Midbrain (tissue), 1 donor: ENCODE results near the gene SIRT7.

ENCODE experiments used
- DNase-seq: peaks from one replicate; lab custom pipeline; 2025; lab: John Stamatoyannopoulos, UW

SIRT7 gene, protein sequence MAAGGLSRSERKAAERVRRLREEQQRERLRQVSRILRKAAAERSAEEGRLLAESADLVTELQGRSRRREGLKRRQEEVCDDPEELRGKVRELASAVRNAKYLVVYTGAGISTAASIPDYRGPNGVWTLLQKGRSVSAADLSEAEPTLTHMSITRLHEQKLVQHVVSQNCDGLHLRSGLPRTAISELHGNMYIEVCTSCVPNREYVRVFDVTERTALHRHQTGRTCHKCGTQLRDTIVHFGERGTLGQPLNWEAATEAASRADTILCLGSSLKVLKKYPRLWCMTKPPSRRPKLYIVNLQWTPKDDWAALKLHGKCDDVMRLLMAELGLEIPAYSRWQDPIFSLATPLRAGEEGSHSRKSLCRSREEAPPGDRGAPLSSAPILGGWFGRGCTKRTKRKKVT

DNA sequence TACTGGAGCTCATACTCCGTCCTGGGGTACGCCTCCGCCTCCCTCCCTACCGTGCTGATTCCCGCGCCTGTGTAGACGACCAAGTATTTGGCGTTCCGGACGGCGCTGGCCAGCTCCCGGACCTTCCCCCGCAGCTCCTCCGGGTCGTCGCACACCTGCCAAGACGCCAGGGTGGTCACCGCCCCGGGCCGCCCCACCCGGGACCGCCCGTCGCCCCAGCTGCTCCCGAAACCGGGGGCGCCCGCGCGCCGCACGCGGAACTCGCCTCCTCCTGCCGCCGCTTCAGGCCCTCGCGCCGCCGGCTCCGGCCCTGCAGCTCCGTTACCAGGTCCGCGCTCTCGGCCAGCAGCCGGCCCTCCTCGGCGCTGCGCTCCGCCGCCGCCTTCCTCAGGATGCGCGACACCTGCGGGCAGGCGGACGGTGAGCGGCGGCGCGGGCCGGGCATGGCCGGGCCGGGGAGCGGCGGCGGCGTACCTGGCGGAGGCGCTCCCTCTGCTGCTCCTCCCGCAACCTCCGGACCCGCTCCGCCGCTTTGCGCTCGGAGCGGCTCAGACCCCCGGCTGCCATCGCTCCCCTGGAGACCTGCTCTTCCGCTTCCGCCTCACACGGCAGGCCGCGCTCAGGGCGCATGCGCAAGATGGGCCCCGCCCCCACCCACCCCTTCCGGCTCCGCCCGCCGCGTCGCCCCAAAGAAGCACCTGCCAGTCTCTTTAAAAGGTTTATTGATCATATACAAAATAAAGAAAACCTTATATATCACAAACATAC lies at the start of gene SIRT7:
SIRT7 (minus strand) TSS at position 612 of the 768 bp plus-strand sequence; CDS start at position 567, 45 bp downstream.
- DNase-seq: peak; percentile 89

DNA sequence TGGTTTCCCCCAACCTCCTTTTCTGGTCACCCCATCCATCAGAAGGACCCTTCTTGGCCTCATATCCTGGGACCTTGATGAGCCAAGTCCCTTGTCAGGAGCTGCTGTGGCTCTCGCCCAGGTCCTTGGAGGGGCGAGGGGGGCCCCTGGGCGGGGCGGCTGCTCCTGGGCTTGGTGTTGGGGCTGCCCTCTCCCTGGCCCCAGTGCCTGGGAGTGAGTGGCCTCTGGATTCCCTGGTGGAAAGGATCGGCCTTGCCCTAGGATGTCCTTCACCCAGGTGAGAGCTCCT lies 49.2 kb upstream of the SIRT7 start:
- no peak for DNase-seq

DNA sequence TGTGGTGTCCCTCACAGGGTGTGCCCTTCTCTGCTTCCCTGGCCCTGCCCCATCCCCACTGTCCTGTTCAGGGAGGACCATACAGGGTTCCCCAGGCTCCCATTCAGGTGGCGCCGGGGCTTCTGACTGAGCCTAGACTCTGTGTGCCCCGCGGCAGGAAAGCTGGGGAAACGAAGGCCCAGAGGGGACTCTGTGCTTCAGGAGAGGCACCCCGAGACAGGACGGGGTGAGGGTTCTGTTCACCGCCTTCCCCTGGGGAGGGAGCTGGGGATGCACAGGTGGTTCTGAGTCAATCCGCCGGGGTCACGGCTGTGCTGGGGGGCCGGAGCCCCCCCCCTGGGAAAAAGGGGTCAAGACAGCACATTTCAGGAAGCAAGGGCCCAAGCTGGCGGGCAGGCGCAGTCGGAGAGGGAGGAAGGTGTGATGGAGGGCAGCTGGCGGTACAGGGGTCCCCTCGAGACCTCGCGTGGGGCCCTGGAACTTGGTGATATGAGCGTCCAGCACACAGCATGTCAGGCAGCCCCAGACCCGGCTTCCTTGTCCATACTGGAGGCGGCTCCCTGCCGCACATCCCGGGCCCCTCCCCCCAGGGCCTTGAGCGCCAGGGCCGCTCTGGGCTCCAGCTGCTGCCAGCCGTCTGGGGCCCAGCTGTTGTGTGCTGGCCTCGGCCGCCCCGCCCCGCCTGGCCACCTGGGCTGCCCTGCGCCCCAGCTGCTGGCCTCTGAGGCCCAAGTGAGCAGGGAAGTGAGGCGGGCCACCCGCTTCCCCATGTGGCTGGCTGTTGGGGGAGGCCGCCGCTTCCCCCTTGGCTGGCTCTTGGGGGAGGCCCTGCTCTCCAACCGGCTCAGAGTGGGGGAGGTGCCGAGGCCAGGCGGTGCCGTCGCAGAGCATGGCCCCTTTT lies 48.6 kb upstream of the SIRT7 start:
- no peak for DNase-seq

DNA sequence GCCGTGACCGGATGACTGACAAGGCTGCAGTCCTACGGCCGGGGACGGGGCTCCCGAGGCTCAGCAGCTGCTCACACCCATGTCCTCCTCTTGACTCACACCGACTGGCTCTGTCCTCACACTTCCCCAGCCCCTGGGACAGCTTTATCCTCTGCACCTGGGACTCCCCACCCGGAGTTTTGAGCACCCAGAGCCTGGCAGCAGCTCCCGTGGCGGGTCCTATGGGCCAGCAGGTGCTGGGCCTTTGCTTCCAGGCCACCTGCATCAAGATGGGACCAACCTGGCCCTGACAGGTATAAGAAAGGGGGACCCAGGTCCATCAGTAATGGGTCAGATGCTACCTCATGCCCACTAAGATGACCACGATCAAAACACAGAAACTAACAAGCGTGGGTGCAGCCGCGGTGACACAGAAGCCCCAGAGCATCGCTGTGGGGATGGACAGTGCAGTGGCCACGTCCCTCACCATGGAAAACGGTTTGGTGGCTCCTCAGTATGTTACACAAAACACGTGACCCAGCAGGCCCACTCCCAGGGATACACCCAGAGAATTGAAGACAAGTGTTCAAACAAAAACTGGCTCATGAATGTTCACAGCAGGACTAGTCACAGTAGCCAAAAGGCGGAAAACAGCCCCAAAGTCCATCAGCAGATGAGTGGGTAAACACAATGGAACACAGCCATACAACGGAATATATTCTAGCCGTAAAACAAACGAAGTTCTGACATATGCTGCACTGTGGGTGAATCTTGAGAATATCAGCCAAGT lies 46.3 kb upstream of the SIRT7 start:
- DNase-seq: no peak

DNA sequence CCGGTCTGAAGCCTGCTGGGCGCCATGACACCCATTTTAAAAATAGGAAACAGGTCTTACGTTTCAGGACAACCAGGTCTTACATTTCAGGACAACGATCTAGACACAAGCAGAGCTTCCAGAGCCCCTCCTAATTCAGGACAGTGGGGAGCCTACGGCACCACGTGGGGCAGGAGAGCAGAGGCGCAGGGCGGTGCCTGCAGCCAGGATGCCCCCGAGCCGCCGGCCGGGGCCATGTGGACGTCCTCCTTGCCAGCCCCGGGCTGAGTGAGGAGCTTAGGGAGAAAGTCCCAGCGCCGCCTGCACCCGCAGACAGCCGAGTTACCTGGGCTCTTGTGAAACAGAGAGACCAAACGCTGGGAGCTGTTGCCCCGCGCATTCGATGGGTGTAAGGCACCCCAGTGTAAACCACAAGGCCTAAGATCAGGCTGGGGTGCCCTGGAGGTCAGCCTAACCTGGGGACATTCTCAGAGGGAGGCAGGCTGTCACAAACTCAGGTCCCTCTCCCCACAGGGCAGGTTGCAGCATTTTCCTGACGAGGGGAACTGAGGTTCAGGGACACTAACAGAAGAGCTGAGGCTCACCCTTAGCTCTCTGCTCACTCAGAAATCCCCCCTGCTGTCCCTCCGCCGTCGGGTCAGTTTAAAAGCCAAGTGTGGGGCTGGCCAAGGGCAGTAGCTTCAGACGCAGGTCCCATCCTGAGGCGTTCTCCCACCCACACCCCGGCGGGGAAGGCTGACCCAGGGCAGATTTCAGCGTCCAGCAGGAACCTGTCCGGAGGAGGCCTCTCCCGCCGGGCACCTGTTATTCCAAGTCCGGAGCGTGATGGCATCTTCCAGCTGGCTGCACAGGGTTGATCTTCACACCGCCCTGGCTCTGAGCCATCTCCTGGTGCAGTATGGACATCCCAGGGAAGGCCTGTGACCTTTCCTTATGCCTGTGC lies 44.8 kb upstream of the SIRT7 start:
- DNase-seq: no peak

DNA sequence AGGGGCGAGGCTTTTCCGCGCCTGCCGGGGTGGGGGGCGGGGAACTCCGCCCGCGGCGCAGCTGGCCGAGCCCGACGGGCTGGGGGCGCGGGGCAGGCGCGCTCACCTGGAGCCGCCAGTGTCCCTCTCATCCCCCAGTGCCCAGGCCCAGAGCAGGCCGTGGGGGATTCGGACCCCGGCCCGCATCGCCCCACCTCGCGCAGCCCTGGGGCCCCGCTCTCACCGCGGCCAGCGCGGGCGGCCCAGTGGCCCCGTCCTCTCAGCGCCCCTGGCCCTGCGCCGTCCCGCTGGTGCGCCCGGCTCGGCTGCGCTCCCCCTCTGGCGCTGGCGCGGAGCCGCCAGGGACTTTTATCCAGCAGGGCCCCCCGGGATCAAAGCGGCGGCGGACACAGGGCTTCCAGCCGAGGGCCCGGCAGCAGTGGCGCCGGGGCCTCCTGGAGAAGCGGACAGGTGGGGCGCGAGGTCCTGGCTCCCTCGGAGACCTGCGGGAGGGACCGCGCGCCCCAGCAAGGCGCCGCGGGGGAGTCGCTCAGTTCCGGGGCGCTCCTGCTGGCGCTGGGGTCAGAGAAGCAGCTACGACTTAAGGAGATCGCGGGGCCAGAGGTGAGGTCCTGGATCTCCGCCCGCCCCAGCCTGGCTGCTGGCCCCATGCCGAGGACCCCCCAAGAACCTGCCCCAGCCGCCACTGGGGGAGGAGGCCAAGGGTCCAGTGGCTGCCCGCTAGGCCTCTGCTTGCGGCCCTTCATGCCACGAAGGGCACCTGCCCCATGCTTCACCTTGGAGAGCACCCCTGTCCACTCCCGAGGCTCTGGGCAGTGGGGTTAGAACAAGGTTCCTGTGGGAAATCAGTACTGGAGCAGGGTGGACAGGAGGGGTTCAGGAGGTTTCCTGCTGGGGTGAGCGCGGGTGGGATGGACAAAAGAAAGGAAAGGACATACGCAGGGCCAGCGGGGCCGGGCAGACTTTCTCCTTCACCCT lies 43.8 kb upstream of the SIRT7 start:
- DNase-seq: no peak

DNA sequence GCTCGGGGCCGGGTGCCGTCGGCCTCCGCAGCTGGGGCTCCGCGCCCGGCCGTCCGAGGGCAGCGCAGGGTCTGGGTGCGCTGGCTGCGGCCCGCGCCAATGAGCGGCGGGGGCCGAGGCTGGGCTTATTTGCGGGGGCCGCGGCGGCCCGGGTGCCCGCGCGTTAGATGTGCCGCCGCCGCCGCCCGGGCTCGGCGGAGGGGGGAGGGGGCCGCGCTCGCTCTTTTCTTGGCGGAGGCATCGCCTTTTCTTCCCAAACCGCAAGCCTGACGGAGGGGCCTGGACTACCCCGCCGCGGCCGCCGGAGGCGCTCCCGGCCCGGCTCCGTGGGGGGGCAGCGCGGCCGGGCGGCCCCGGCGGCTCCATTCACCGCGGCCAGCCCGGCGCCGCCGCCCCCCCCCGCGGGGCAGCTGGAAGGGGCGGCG lies 43.1 kb upstream of the SIRT7 start, which contains the start of gene NOTUM:
NOTUM (minus strand) TSS at position 101 of the 425 bp plus-strand sequence. CDS start 278 bp downstream, outside the sequence.
- no peak for DNase-seq

DNA sequence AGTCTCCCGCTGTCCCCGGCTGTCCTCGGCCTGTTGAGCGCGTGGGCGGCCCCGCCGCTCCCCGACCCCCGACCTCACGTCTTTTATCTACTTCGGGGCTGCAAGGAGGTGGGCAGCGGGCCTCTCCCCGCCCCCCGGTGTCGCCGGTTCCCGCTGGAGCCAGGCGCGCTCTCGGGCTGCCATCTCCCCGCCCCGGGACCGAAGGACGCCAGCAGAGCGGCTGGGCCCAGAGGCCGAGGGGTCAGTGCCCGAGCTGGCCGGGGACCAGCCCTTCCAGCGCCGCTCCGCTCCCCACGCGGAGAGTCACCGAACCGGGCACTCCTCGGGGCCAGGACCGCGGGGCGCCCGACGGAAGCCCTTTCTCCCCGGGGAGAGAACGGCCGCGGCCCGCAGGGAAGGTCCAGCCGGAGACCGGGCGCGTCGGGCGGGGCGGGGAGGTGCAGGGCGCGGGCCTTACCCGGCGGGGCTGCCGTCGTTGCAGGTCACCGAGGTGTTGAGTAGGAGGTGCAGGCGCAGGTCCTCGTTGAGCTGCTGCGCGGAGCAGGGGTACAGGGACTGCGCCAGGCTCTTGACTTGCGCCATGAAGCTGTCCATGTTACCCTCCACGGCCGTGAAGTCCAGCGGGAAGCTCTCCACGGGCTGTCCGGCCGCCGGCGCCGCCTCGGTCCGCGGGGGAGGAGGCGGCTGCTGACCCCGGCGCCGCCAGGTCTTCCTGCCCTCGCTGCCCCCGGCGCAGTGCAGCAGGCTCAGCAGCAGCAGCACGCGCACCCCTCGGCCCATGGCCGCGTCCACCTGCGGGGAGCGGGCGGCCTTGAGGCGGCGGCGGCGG lies 42.4 kb upstream of the SIRT7 start:
- DNase-seq: no peak

DNA sequence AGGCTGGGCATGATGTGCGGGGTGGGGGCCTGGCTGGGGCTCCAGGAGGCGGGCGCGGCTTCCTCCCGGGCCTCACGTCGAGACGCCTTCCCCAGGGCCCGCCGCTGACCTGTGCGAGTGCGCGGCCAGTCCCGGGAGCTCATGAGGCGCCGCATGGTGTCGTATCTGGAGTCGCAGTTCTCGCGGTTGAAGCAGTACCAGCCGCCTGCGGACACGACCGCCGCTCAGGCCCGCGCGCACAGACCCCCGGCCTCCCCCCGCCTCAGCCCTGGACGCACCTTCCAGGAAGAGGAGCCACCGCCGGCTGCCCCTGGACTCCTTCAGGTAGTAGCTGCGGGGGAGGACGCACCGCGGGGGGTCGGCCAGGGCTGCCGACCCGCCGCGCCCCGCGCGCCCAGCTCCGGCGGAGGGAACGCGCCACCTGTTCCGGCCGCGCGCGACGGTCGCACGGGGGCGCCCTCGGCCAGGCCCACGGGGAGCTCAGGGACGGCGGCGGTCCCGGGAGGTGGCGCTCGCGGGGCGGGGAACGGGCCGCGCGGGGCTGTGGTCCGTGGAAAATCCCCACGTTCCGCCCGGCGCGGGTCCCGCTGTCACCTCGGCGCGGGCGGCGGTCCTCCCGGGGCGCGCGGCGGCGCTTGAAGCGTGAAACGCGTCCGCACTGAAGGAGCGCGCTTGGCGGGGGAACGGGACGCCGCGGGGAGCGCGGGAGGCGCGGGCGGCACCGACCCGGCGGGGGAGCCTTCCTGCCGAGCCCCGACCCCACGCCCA lies 41.6 kb upstream of the SIRT7 start:
- peak; percentile 55 for DNase-seq

DNA sequence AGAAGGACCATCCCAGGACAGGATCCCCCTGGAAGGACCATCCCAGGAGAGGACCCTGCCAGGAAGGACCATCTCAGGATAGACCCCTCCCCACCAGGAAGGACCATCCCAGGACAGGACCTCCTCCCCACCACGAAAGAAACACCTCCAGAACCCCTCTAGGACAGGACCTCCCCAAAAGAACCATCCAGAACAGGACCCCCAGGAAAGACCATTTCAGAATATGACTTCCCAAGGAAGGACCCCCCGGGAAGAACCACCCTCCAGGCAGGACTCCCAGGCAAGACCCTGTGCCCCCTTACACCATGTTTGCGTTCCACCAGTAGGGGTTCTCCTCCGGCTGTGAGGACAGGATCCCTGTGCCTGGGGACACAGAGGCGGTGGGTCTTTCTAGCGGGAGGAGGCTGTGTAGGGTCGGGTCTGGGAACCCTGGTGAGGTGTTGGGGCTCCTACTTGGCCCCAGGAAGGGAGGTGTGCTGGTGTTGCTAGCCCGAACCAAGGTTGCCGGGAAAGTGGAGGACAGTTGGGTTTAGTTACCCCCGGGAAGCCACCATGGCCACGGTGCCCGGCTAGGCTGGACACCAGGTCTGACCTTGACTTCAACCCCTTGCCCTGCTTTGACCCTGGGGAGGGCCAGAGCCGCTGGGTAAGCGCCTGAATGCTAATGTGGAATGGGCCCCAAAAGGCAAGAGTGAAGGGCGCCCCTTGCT lies 40.8 kb upstream of the SIRT7 start:
- no peak for DNase-seq

DNA sequence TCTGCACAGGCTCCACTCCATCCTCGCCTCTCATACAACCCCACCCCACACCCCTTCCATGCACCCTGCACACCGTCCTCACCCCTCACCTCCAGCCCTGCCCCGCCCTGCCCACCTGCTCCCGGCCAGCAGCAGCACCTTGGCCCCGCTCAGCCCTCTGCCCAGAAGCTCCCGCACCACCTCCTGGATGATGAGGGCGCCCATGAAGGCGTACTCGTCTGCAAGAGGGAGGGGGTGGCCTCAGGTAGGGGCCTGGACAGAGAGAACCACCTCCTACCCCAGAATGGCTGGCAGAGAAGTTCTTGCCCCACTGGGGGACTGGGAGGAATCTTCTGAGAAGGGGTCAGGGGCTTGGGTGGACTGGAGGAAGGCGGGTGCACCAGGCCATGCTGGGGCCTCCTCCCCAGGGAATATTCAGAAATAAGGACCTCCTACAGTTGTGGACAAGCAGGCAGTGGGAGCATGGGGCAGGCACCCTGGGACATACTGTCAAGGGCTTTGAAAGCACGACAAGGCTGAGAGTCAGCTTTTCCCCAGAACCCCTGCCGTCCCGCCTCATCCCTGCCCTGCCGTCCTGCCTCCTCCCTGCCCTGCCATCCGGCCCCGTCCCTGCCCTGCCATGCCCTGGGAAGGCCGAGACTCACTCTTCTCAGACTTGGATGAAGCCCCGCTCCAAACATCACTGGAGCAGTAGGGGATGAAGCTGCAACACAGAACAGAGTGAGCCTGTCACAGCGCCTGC lies 39.9 kb upstream of the SIRT7 start:
- no peak for DNase-seq

DNA sequence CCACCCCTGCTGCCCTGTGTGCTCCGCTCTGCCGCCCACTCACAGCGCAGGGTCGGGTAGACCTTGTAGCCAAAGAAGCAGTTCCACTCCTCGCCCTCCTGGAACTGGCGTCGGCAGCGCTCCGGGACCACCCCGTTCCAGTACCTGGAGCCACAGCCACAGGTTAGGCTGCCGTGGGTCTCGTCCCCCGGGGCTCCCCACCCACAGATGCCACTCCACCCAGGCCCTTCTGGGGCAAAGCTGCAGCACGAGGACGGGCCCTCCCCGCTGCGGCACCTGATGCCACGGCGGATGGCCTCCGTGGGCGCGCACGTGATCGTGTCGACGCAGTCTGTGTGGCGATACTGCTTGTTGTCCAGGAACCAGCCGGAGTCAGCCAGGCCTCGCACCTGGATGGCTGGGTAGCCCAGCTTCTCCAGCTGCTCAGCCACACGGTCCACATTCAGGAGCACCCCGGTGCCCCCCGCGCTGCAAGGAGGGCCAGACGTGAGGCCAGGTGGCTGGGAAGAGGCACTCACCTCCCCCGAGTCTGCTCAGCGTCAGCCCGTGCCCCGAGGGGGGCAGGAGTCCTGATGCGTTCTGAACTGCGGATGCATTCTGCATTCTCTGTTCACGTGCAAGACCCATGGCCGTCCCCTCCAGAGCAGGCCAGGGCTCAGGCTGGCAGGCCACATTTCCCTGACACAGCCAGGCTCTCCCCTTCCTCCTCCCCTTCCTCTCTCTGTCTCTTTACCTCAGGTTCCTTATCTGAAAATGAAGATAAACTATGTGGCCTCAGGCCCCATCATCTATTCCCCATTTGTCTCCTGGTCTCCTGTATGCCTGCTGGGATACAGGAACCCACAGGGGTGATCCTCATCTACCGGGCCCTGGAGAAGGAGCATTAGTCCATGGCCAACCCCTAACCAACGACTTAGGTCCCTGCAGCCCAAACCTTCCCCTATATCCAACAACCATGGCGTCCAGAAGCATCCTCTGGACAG lies 38.9 kb upstream of the SIRT7 start:
- no peak for DNase-seq

DNA sequence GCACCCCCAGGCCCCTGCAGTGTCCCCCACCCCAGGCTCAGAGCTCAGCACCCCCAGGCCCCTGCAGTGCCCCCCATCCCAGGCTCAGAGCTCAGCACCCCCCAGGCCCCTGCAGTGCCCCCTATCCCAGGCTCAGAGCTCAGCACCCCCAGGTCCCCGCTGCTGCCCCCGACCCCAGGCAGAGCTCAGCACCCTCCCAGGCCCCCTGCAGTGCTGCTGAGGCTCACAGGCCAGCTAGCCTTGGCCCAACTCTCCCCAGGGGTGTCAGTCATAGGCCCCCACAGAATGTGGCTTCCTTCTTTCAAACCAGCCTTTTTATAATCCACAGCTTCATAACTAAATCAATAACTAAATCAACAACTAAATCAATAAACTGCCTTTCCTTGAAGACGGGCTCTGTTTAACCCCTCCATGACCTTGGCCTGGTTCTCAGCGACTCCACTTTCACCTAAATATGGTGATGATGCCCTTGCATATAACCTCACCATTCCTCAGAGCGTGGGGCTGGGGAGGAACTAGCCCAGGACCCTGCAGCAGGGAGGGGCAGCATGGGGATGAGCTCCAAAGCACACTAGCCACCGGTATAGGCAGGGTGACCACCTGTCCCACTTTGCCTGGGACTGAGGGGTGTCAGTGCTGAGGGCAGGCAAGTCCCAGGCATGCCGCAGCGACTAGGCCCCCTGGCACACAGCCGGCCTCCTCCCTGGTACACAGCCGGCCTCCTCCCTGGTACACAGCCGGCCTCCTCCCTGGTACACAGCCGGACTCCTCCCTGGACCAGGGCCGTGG lies 38.0 kb upstream of the SIRT7 start:
- no peak for DNase-seq

DNA sequence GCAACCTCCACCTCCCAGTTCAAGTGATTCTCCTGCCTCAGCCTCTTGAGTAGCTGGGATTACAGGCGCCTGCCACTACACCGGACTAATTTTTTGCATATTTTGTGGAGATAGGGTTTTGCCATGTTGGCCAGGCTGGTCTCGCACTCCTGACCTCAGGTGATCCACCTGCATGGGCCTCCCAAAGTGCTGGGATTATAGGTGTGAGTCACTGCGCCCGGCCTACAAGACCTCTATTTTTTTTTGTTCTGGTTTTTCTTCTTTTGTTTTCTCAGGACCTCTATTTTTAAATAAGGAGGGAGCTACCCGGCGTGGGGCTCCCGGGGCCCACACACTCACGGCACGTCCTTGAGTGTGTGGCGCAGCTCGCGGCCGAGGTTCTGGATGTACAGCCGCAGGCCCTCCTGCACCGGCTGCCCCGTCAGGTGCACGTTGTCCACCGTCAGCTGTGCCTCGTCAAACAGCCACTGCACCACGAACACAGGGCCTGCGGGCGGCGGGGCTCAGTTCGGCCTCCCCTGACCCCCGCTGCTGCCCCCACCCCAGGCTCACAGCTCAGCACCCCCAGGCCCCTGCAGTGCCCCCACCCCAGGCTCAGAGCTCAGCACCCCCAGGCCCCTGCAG lies 37.2 kb upstream of the SIRT7 start:
- DNase-seq: no peak
